Neural cell (in vitro differentiated cells): Measurements from ENCODE around the gene SMPD3. TPM values are rescaled to one million over a fixed set of nuclear protein-coding genes. Genes with fewer than 3 reads are reported as not detected.

Source experiments
- H2AFZ ChIP-seq: fragments of 200-600, 300-800 bp; sonication (generic), shearing (Covaris generic); 2 replicates; pipeline ENCODE4 v1.6.0; 2014; ENCODE audit warnings: low read depth, mild to moderate bottlenecking, antibody characterized with exemption, low read length, moderate library complexity
- H3F3A ChIP-seq: fragments of 200-600 bp; shearing (Covaris generic); 2 replicates; pipeline ENCODE4 v1.6.1; 2016; ENCODE audit warnings: mild to moderate bottlenecking, moderate library complexity, mixed read lengths, antibody characterized with exemption, low read length; ENCODE audit not compliant: insufficient read depth, poor library complexity, severe bottlenecking
- H3K27ac ChIP-seq: fragments of 200-600, 300-800 bp; sonication (generic), shearing (Covaris generic); 2 replicates; pipeline ENCODE4 v1.5.1; 2014; ENCODE audit warnings: mild to moderate bottlenecking, low read length, moderate library complexity
- H3K27me3 ChIP-seq: fragments of 300-800, 200-600 bp; sonication (generic), shearing (Covaris generic); 2 replicates; pipeline ENCODE4 v1.6.0; 2014; ENCODE audit warnings: mild to moderate bottlenecking, low read depth, low read length, moderate library complexity; ENCODE audit not compliant: insufficient read depth
- H3K36me3 ChIP-seq: fragments of 300-800, 200-600 bp; sonication (generic), shearing (Covaris generic); 2 replicates; pipeline ENCODE4 v1.5.1; 2014; ENCODE audit warnings: mild to moderate bottlenecking, antibody characterized with exemption, low read length, moderate library complexity; ENCODE audit not compliant: insufficient read depth
- H3K4me2 ChIP-seq: fragments of 300-800, 200-600 bp; sonication (generic), shearing (Covaris generic); 2 replicates; pipeline ENCODE4 v1.6.0; 2014; ENCODE audit warnings: mild to moderate bottlenecking, low read length
- H3K4me3 ChIP-seq: fragments of 300-800, 200-600 bp; sonication (generic), shearing (Covaris generic); 2 replicates; pipeline ENCODE4 v1.5.1; 2014; ENCODE audit warnings: mild to moderate bottlenecking, low read length, moderate library complexity
- H3K79me2 ChIP-seq: fragments of 200-600 bp; shearing (Covaris generic); replicated peaks from 2 replicates; pipeline ENCODE4 v1.6.0; 2014; ENCODE audit warnings: mild to moderate bottlenecking, low read length, moderate library complexity; ENCODE audit not compliant: insufficient read depth
- H3K9ac ChIP-seq: fragments of 300-800, 200-600 bp; sonication (generic), shearing (Covaris generic); 2 replicates; pipeline ENCODE4 v1.6.1; 2016; ENCODE audit warnings: mild to moderate bottlenecking, low read length, mixed read lengths
- H3K9me2 ChIP-seq: fragments of 200-600 bp; shearing (Covaris generic); 2 replicates; pipeline ENCODE4 v1.6.1; 2016; ENCODE audit warnings: mild to moderate bottlenecking, low read length, mixed read lengths; ENCODE audit not compliant: insufficient read depth
- H3K9me3 ChIP-seq: fragments of 200-600, 300-800 bp; sonication (generic), shearing (Covaris generic); 2 replicates; pipeline ENCODE4 v1.6.1; 2016; ENCODE audit warnings: mild to moderate bottlenecking, mixed run types, low read length, moderate library complexity, mixed read lengths
- H4K20me1 ChIP-seq: fragments of 200-600 bp; shearing (Covaris generic); 2 replicates; pipeline ENCODE4 v1.6.1; 2016; ENCODE audit warnings: mild to moderate bottlenecking, mixed run types; ENCODE audit not compliant: insufficient read depth
- CTCF ChIP-seq: fragments of 450-650 bp; IDR thresholded peaks from 2 replicates; pipeline ENCODE4 v1.5.1; 2014; ENCODE audit warnings: antibody characterized with exemption, mild to moderate bottlenecking, moderate library complexity; ENCODE audit not compliant: poor library complexity, severe bottlenecking
- EP300 ChIP-seq: fragments of 450-650 bp; conservative IDR thresholded peaks from 2 replicates; pipeline ENCODE4 v1.6.1; 2014; ENCODE audit warnings: antibody characterized with exemption, mild to moderate bottlenecking, moderate library complexity; ENCODE audit not compliant: poor library complexity, severe bottlenecking
- EZH2 ChIP-seq: fragments of 200-600, 300-800 bp; shearing (Covaris generic), sonication (generic); IDR thresholded peaks from 2 replicates; pipeline ENCODE4 v1.6.1; 2014; ENCODE audit warnings: antibody characterized with exemption, low read length, borderline replicate concordance, mild to moderate bottlenecking; ENCODE audit not compliant: insufficient read depth, poor library complexity, severe bottlenecking
- MXI1 ChIP-seq: fragments of 450-650 bp; conservative IDR thresholded peaks from 2 replicates; pipeline ENCODE4 v1.6.1; 2014; ENCODE audit warnings: antibody characterized with exemption, mild to moderate bottlenecking; ENCODE audit not compliant: poor library complexity, severe bottlenecking
- POLR2AphosphoS5 ChIP-seq: IDR thresholded peaks from 2 replicates; pipeline ENCODE4 v1.6.1; 2012
- RAD21 ChIP-seq: fragments of 450-650 bp; conservative IDR thresholded peaks from 2 replicates; pipeline ENCODE4 v1.6.1; 2014; ENCODE audit warnings: antibody characterized with exemption, mild to moderate bottlenecking, moderate library complexity
- REST ChIP-seq: IDR thresholded peaks from 2 replicates; pipeline ENCODE4 v1.6.1; 2012; ENCODE audit warnings: borderline replicate concordance
- SMC3 ChIP-seq: fragments of 450-650 bp; conservative IDR thresholded peaks from 2 replicates; pipeline ENCODE4 v1.6.1; 2014; ENCODE audit warnings: antibody characterized with exemption, mild to moderate bottlenecking, moderate library complexity; ENCODE audit not compliant: poor library complexity
- TAF1 ChIP-seq: IDR thresholded peaks from 2 replicates; pipeline ENCODE4 v1.6.1; 2012; ENCODE audit warnings: low read depth
- polyA plus RNA-seq: library from polyadenylated mRNA; depleted of rRNA; stranded (reverse); fragments of >200 nt; gene quantifications from 2 replicates; pipeline ENCODE4 v1.2.3, GENCODE V29; 2014

SMPD3 gene
- polyA plus RNA-seq, 1 donor from 2014 or later, result 42.7 TPM

- no peak overlapping the region for H3K9ac ChIP-seq
- no peak overlapping the region for H3K4me3 ChIP-seq
- no peaks in the 10 kb centered on the region for H3K27me3 ChIP-seq
- no peak overlapping the region for H3K27ac ChIP-seq
- H3K4me2 ChIP-seq, result no peak overlapping the region
- H3F3A ChIP-seq, result no peaks in the 10 kb centered on the region
- peaks cover 4% of the 10 kb centered on the region for H4K20me1 ChIP-seq
- no peaks in the 10 kb centered on the region for H3K79me2 ChIP-seq
- H3K36me3 ChIP-seq, result no peaks in the 10 kb centered on the region
- no peaks in the 10 kb centered on the region for H3K9me2 ChIP-seq
- H3K9me3 ChIP-seq, result no peaks in the 10 kb centered on the region
- TF ChIP-seq RAD21 (no peak), POLR2AphosphoS5 (no peak), EZH2 (no peak), SMC3 (no peak), REST (no peak), MXI1 (no peak), TAF1 (no peak), CTCF (no peak), EP300 (no peak)
- H2AFZ ChIP-seq, result no peak overlapping the region
Observed at GRCh38 chr16:68400924-68401460, 47.3 kb downstream of the SMPD3 start.

- H3K9ac ChIP-seq, result no peak overlapping the region
- TF ChIP-seq REST, result no peak
- TF ChIP-seq CTCF, result no peak
- H3K36me3 ChIP-seq, result no peaks in the 10 kb centered on the region
- H3K27me3 ChIP-seq, result no peaks in the 10 kb centered on the region
- peaks cover 4% of the 10 kb centered on the region for H4K20me1 ChIP-seq
- no peaks in the 10 kb centered on the region for H3K79me2 ChIP-seq
- no peak overlapping the region for H3K27ac ChIP-seq
- H2AFZ ChIP-seq, result no peak overlapping the region
- H3K4me3 ChIP-seq, result no peak overlapping the region
- H3K9me2 ChIP-seq, result no peaks in the 10 kb centered on the region
- H3F3A ChIP-seq, result no peaks in the 10 kb centered on the region
- no peaks in the 10 kb centered on the region for H3K9me3 ChIP-seq
- H3K4me2 ChIP-seq, result no peak overlapping the region
Observed at GRCh38 chr16:68400083-68400923, 48.0 kb downstream of the SMPD3 start.
